ENCODE measurements around the gene NAV2.

NAV2 gene

DNA sequence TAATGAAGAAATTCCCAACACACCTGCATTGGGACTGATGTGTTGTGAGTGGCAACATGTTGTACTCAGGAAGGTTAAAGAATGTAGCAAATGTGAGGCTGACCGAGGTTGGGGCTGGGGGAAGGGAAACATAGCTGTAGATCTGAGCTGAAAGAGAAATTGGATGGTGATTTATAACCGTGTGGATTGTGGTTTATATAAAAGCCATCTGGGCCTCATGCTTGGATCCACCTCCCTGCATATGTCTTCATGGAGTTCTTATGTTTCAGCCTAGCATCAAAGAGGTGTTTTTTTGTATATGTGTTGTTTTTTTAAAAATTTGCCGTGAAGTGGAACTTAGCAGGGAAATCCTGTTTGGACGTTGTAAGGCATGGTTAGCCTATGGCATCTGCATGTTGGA is 141.3 kb downstream of the NAV2 start:
- H3K4me3 ChIP-seq (ENCODE audit: low read length) = no peak overlapping the region
- TF ChIP-seq, protein P1, sequence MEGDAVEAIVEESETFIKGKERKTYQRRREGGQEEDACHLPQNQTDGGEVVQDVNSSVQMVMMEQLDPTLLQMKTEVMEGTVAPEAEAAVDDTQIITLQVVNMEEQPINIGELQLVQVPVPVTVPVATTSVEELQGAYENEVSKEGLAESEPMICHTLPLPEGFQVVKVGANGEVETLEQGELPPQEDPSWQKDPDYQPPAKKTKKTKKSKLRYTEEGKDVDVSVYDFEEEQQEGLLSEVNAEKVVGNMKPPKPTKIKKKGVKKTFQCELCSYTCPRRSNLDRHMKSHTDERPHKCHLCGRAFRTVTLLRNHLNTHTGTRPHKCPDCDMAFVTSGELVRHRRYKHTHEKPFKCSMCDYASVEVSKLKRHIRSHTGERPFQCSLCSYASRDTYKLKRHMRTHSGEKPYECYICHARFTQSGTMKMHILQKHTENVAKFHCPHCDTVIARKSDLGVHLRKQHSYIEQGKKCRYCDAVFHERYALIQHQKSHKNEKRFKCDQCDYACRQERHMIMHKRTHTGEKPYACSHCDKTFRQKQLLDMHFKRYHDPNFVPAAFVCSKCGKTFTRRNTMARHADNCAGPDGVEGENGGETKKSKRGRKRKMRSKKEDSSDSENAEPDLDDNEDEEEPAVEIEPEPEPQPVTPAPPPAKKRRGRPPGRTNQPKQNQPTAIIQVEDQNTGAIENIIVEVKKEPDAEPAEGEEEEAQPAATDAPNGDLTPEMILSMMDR (conservative IDR thresholded peaks at IDR 0.05; ENCODE audit: low read depth, low read length) = no peak
- DNase-seq (ENCODE audit: low read depth) = no peak

DNA sequence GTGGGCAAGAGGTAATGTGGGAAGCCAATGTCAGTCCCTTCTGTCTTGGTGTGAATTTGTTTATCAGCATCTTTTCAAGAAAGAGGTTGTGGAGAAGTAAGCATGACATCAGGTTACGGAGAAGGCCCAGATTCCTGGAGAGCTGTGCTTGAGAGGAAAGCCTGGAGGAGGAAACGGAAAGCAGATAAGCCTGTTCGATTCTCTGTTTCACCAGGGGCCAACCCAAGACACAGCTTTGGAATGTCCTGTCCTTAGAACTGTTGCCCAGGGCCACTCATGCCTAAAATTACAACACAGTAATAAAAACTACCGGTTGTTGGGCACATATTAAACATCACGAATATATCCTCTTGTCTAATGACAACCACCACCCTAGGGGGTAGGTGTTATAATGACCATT is 148.5 kb downstream of the NAV2 start:
- TF ChIP-seq, protein P1 (conservative IDR thresholded peaks at IDR 0.05; ENCODE audit: low read depth, low read length) = no peak
- no peak overlapping the region for H3K4me3 ChIP-seq (ENCODE audit: low read length)
- no peak for DNase-seq (ENCODE audit: low read depth)

DNA sequence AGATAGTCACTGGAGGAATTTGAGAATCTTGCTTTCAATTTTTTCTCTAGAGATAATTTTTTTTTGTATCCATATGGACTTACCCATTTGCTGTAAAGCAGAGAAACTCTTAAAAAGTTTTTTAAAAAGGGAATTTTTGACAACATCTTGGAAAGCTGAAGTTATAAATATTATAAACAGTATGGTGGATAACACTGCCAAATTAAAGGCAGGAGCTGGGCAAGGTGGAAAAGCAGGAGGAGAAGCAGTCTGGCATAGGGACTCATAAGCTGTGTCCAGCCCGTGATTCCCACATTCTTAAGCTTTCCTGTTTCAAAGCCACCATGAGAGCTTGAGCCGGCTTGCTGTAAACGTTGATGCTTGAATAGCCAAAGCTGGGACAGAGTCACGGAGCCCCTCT is 149.5 kb downstream of the NAV2 start:
- H3K4me3 ChIP-seq (ENCODE audit: low read length) = no peak overlapping the region
- TF ChIP-seq, protein P1 (conservative IDR thresholded peaks at IDR 0.05; ENCODE audit: low read depth, low read length) = no peak
- DNase-seq (ENCODE audit: low read depth) = no peak

DNA sequence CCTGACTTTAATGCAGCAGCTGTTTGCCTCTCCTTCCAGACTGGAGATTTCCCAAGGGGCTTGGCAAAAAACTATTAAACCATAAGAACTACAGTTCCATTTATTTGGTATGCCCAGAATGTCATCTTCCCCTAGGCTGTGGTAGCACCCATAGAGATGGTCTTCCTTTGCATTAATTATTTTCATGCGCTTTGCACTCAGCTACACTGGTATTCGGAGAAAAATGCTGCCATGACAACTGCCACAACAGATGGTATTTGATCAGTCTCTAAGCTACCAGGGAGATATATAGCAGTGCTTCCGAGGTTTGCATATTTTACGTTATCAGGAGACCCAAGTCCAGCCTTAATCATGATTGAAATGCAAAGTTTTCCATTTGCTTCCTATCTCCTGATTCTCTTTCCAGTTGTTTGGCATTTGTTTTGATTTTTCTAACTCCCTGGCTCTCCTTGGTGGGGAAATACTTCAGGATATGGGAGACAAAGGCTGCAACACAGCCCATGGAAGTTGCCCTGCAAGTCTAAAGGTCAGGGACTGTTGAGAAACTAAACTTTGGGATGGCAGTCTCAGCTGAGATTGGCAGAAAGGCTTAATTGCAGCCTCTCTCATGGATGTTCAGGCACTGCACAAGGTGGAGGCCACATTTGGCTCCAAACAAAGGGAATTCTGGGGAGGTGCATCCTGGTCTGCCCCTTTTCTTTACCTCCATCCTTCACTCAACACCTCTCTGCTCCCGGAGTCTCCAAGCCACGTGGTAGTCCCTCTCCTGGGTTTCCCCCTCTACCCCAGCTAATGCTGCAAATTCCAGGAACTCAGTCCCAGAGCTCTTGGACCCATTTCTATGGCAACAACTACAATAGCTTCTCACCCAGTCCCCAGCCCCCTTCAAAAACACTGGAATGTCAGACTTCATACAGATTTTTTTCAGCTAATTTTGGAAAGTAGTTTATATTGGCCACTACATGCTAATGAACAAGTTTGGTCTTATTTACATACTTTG is 151.8 kb downstream of the NAV2 start:
- H3K4me3 ChIP-seq (ENCODE audit: low read length) = no peak overlapping the region
- TF ChIP-seq, protein P1 (conservative IDR thresholded peaks at IDR 0.05; ENCODE audit: low read depth, low read length) = no peak
- DNase-seq (ENCODE audit: low read depth) = peak; percentile 42

DNA sequence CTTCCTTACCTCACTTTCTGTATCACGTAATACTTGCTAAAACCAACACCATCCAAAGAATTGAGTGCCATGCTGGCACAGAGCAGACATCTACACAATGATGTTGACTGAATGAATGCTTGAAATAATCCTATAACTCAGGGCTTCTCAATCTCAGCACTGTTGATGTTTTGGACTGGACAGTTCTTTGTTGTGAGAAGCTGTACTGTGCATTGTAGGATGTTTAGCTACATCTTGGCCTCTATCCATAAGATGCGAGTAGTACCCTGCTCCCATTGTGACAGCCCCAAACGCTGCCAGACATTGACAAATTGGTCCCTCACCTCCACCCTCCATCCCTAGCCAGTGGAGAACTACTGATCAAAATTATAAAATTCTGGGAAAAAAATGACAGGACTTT is 153.4 kb downstream of the NAV2 start:
- no peak overlapping the region for H3K4me3 ChIP-seq (ENCODE audit: low read length)
- no peak for DNase-seq (ENCODE audit: low read depth)
- TF ChIP-seq, protein P1 (conservative IDR thresholded peaks at IDR 0.05; ENCODE audit: low read depth, low read length) = no peak

DNA sequence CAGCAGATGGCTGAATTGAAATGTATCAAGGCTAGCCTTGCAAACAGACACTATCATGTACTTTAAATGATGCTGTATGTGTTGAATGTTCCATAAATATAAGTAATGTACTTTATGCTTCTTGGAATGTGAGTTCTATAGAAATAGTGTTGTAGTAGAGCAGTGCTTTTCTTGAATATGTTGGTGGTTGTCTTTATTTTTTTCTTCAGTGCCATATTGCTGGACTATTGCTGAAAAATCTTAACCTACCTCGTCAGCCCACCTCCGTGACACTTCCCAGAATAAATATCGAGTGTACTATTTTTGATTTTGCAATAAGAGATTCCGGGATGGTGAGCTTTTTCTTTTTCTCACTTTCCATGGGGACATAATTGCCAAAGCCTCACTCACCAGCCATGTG is 153.9 kb downstream of the NAV2 start:
- no peak for DNase-seq (ENCODE audit: low read depth)
- H3K4me3 ChIP-seq (ENCODE audit: low read length) = no peak overlapping the region
- TF ChIP-seq, protein P1 (conservative IDR thresholded peaks at IDR 0.05; ENCODE audit: low read depth, low read length) = no peak

DNA sequence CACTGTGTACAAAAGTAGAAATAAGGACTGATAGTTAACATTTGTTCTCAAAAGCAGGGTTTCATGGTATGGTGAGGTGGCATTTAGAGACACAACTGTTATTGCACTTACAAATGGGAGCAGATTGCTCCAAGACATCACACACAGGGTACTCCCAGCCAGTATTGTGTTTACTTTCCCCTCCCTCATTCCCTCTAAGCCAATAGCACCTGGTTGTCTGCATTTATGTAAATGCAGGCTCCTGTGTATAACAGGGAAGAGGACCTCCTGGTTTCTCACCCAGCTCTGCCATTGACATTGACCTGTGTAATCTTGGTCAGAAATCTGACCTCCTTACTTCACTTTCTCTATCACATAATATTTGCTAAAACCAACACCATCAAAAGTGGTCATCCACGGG is 154.4 kb downstream of the NAV2 start:
- DNase-seq (ENCODE audit: low read depth) = no peak
- no peak overlapping the region for H3K4me3 ChIP-seq (ENCODE audit: low read length)
- TF ChIP-seq, protein P1 (conservative IDR thresholded peaks at IDR 0.05; ENCODE audit: low read depth, low read length) = no peak
